ENCODE results near the gene FASLG.

DNA sequence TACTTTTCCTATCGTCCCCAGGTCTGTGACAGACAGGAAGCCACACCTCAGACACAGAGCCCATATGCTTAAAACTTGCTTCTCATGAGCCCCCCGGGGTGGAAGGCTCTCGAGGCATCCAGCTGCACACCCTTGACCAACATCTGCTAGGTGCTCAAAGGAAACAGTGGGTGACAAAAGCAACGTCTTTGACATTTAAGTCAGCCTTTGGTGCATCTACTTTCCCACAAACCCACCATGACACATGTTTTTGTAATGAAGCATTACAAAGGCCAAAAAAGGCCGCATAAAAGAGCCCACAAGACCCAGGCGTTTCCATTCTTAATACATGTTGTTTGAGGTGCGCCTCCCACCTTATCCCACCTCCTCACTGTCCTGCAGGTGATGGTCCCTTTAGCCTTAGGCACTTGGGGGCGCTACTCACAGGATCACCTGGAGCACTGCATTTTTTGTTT, 11.8 kb upstream of the FASLG start:
- TF ChIP-seq FOXM1 (IDR thresholded peaks at IDR 0.05; ENCODE audit: borderline replicate concordance) (no peak), LEF1 (IDR thresholded peaks at IDR 0.05; ENCODE audit: borderline replicate concordance) (no peak), FOXA1 (IDR thresholded peaks at IDR 0.05) (no peak), SUZ12 (IDR thresholded peaks at IDR 0.05) (no peak), SP1 (IDR thresholded peaks at IDR 0.05) (no peak), ARNT (IDR thresholded peaks at IDR 0.05) (no peak), NFRKB (IDR thresholded peaks at IDR 0.05) (no peak), ELF4 (IDR thresholded peaks at IDR 0.05) (no peak), TARDBP (IDR thresholded peaks at IDR 0.05) (no peak), BHLHE40 (IDR thresholded peaks at IDR 0.05; ENCODE audit: borderline replicate concordance) (no peak), CTBP1 (IDR thresholded peaks at IDR 0.05; ENCODE audit: borderline replicate concordance) (no peak)
- TF ChIP-seq, protein P1, sequence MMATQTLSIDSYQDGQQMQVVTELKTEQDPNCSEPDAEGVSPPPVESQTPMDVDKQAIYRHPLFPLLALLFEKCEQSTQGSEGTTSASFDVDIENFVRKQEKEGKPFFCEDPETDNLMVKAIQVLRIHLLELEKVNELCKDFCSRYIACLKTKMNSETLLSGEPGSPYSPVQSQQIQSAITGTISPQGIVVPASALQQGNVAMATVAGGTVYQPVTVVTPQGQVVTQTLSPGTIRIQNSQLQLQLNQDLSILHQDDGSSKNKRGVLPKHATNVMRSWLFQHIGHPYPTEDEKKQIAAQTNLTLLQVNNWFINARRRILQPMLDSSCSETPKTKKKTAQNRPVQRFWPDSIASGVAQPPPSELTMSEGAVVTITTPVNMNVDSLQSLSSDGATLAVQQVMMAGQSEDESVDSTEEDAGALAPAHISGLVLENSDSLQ (IDR thresholded peaks at IDR 0.05) = no peak
